Rectal smooth muscle tissue (tissue), 1 donor: Measurements from ENCODE around the gene SMARCC2.
"Not testable (repeated sequence)": the region's sequence is repeated elsewhere in the genome, so short reads cannot be mapped to it uniquely, and the experiment has no call there.

ENCODE experiments used
- H3K27ac ChIP-seq: one replicate; pipeline ENCODE4 v1.7.0; 2013; ENCODE audit warnings: low read depth, low read length, inconsistent platforms
- H3K27me3 ChIP-seq: one replicate; pipeline ENCODE4 v1.7.0; 2013; ENCODE audit warnings: low read length; ENCODE audit not compliant: control insufficient read depth, insufficient read depth
- H3K36me3 ChIP-seq: one replicate; pipeline ENCODE4 v1.7.0; 2013; ENCODE audit warnings: low read length; ENCODE audit not compliant: control insufficient read depth, insufficient read depth
- H3K4me1 ChIP-seq: one replicate; pipeline ENCODE4 v1.7.0; 2013; ENCODE audit warnings: low read length; ENCODE audit not compliant: control insufficient read depth, insufficient read depth
- H3K4me3 ChIP-seq: one replicate; pipeline ENCODE4 v1.7.0; 2013; ENCODE audit warnings: low read length
- H3K9ac ChIP-seq: one replicate; pipeline ENCODE4 v1.7.0; 2013; ENCODE audit warnings: low read length

SMARCC2 gene

GRCh38 chr12:56204275-56204674 is 15.0 kb upstream of the SMARCC2 start:
- no peaks in the 10 kb centered on the region for H3K27me3 ChIP-seq
- H3K9ac ChIP-seq: no peak overlapping the region
- peaks cover 17% of the 10 kb centered on the region for H3K36me3 ChIP-seq
- no peak overlapping the region for H3K4me3 ChIP-seq
- H3K4me1 ChIP-seq: no peaks in the 10 kb centered on the region
- H3K27ac ChIP-seq: no peak overlapping the region

- Histone ChIP-seq H3K27me3 (no peaks in the 10 kb centered on the region), H3K36me3 (peaks cover 13% of the 10 kb centered on the region), H3K27ac (no peak overlapping the region), H3K4me1 (no peaks in the 10 kb centered on the region), H3K9ac (no peak overlapping the region), H3K4me3 (no peak overlapping the region)
These were observed 13.6 kb upstream of the SMARCC2 start for GRCh38 chr12:56202838-56203237.

GRCh38 chr12:56202366-56202765 is 13.1 kb upstream of the SMARCC2 start:
- H3K27me3 ChIP-seq: no peaks in the 10 kb centered on the region
- peaks cover 8% of the 10 kb centered on the region for H3K36me3 ChIP-seq
- H3K27ac ChIP-seq: no peak overlapping the region
- no peak overlapping the region for H3K9ac ChIP-seq
- no peaks in the 10 kb centered on the region for H3K4me1 ChIP-seq
- H3K4me3 ChIP-seq: no peak overlapping the region

- Histone ChIP-seq H3K4me3 (no peak overlapping the region), H3K36me3 (no peaks in the 10 kb centered on the region), H3K4me1 (no peaks in the 10 kb centered on the region), H3K9ac (no peak overlapping the region), H3K27ac (no peak overlapping the region), H3K27me3 (no peaks in the 10 kb centered on the region)
These were observed 9.6 kb upstream of the SMARCC2 start for GRCh38 chr12:56198836-56199235.

- Histone ChIP-seq H3K27me3 (no peaks in the 10 kb centered on the region), H3K9ac (no peak overlapping the region), H3K36me3 (no peaks in the 10 kb centered on the region), H3K27ac (no peak overlapping the region), H3K4me1 (no peaks in the 10 kb centered on the region), H3K4me3 (no peak overlapping the region)
These were observed 8.8 kb upstream of the SMARCC2 start for GRCh38 chr12:56197921-56198635.

- not testable (repeated sequence) for H3K4me1 ChIP-seq, H3K9ac ChIP-seq, H3K4me3 ChIP-seq, H3K27ac ChIP-seq, H3K36me3 ChIP-seq, H3K27me3 ChIP-seq
These were observed 7.7 kb upstream of the SMARCC2 start for GRCh38 chr12:56196818-56197550.

- Histone ChIP-seq H3K4me1 (peaks cover 7% of the 10 kb centered on the region), H3K36me3 (no peaks in the 10 kb centered on the region), H3K9ac (no peak overlapping the region), H3K4me3 (no peak overlapping the region), H3K27ac (no peak overlapping the region), H3K27me3 (no peaks in the 10 kb centered on the region)
These were observed 3.8 kb upstream of the SMARCC2 start for GRCh38 chr12:56193025-56193578.

GRCh38 chr12:56192582-56192981 is 3.3 kb upstream of the SMARCC2 start:
- Histone ChIP-seq H3K27me3 (no peaks in the 10 kb centered on the region), H3K4me3 (no peak overlapping the region), H3K4me1 (peaks cover 8% of the 10 kb centered on the region), H3K9ac (no peak overlapping the region), H3K27ac (no peak overlapping the region), H3K36me3 (no peaks in the 10 kb centered on the region)

GRCh38 chr12:56190695-56191155 is 1.4 kb upstream of the SMARCC2 start:
- Histone ChIP-seq H3K27me3 (no peaks in the 10 kb centered on the region), H3K27ac (no peak overlapping the region), H3K4me1 (peaks cover 8% of the 10 kb centered on the region), H3K36me3 (peaks cover 3% of the 10 kb centered on the region), H3K9ac (no peak overlapping the region), H3K4me3 (peak overlapping the region; percentile 79)

GRCh38 chr12:56189918-56190694 is 823 bp upstream of the SMARCC2 start:
- peak overlapping the region; percentile 66 for H3K9ac ChIP-seq
- H3K4me1 ChIP-seq: peaks cover 8% of the 10 kb centered on the region
- H3K36me3 ChIP-seq: peaks cover 3% of the 10 kb centered on the region
- no peaks in the 10 kb centered on the region for H3K27me3 ChIP-seq
- peak overlapping the region; percentile 79 for H3K4me3 ChIP-seq
- H3K27ac ChIP-seq: peak overlapping the region; percentile 84

- Histone ChIP-seq H3K36me3 (peaks cover 13% of the 10 kb centered on the region), H3K4me1 (peaks cover 8% of the 10 kb centered on the region), H3K4me3 (peak overlapping the region; percentile 85), H3K9ac (peak overlapping the region; percentile 75), H3K27me3 (no peaks in the 10 kb centered on the region), H3K27ac (peak overlapping the region; percentile 85)
These were observed 545 bp downstream of the SMARCC2 start for GRCh38 chr12:56188778-56189098.

GRCh38 chr12:56188131-56188777 is 1.0 kb downstream of the SMARCC2 start:
- peak overlapping the region; percentile 85 for H3K27ac ChIP-seq
- H3K36me3 ChIP-seq: peaks cover 16% of the 10 kb centered on the region

More at GRCh38 chr12:56188131-56188777, 1.0 kb downstream of the SMARCC2 start:
- peak overlapping the region; percentile 85 for H3K4me3 ChIP-seq
- peak overlapping the region; percentile 75 for H3K9ac ChIP-seq
- peaks cover 8% of the 10 kb centered on the region for H3K4me1 ChIP-seq
- H3K27me3 ChIP-seq: no peaks in the 10 kb centered on the region
